ENCODE data around the gene SLC8A2.

DNA sequence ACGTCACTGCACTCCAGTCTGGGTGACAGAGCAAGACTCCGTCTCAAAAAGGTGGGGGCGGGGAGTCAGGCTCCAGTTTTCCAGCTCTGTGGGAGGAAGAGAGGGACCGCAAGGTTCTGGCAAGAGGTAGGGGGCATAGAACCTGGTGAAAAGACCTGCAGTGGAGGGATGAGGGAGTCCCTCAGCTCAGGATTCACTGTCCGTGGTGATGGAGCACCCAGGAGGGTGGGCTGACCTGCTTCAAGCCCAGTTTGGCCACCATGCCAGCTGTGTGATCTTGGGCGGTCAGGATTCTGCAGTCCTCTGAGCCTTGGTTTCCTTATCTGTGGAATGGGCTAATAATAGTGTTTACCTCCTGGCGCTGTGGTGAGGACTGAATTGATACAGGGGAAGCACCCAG, 21.2 kb downstream of the SLC8A2 start:
- TF ChIP-seq POLR2A (IDR thresholded peaks at IDR 0.05; ENCODE audit: low read length), result no peak
- TF ChIP-seq GATA1 (IDR thresholded peaks at IDR 0.05; ENCODE audit: low read depth, low read length), result no peak

Data from erythroblast (primary cell).